Neuronal stem cell (in vitro differentiated cells): Measurements from ENCODE around the gene COQ9.

Source experiments
- DNase-seq: peaks from one replicate; pipeline ENCODE4 v3.0.0-alpha.2; 2013; ENCODE audit warnings: low spot score
- H2AFZ ChIP-seq: one replicate; pipeline ENCODE4 v1.6.1; 2013; ENCODE audit warnings: mild to moderate bottlenecking, low read length, inconsistent platforms
- H2AK5ac ChIP-seq: 2 replicates; pipeline ENCODE4 v1.6.1; 2013; ENCODE audit warnings: low read depth, mild to moderate bottlenecking, inconsistent platforms, low read length, moderate library complexity, mixed read lengths
- H2BK120ac ChIP-seq: 2 replicates; pipeline ENCODE4 v1.6.1; 2013; ENCODE audit warnings: low read depth, mild to moderate bottlenecking, inconsistent platforms, low read length, moderate library complexity, mixed read lengths
- H2BK12ac ChIP-seq: one replicate; pipeline ENCODE4 v1.6.1; 2013; ENCODE audit warnings: low read length, inconsistent platforms
- H2BK15ac ChIP-seq: 2 replicates; pipeline ENCODE4 v1.6.1; 2013; ENCODE audit warnings: mild to moderate bottlenecking, low read length, inconsistent platforms, mixed read lengths
- H2BK5ac ChIP-seq: one replicate; pipeline ENCODE4 v1.6.1; 2013; ENCODE audit warnings: inconsistent platforms, mild to moderate bottlenecking, low read length, moderate library complexity
- H3K14ac ChIP-seq: one replicate; pipeline ENCODE4 v1.6.1; 2013; ENCODE audit warnings: low read length, inconsistent platforms
- H3K18ac ChIP-seq: 2 replicates; pipeline ENCODE4 v1.6.1; 2013; ENCODE audit warnings: low read length, inconsistent platforms
- H3K23ac ChIP-seq: 2 replicates; pipeline ENCODE4 v1.6.1; 2013; ENCODE audit warnings: low read depth, mild to moderate bottlenecking, mixed read lengths, low read length, inconsistent platforms; ENCODE audit not compliant: poor library complexity
- H3K27ac ChIP-seq: replicated peaks from 3 replicates; pipeline ENCODE4 v1.5.1; 2013; ENCODE audit warnings: low read length, inconsistent platforms
- H3K27me3 ChIP-seq, 3 experiments: 2 replicates each; pipeline ENCODE4 v1.6.1; 2013; ENCODE audit warnings: low read length in 3 of 3, mild to moderate bottlenecking in 2 of 3, inconsistent platforms in 1 of 3, low read depth in 1 of 3, mixed read lengths in 1 of 3, moderate library complexity in 1 of 3; ENCODE audit not compliant: control insufficient read depth in 3 of 3, insufficient read depth in 3 of 3
- H3K36me3 ChIP-seq, 2 donors: replicated peaks in 1 of 2; 2 replicates each; pipeline ENCODE4 v1.6.1; 2013; ENCODE audit warnings: low read length in 2 of 2; ENCODE audit not compliant: control insufficient read depth in 2 of 2, insufficient read depth in 2 of 2
- H3K4ac ChIP-seq: 2 replicates; pipeline ENCODE4 v1.6.1; 2013; ENCODE audit warnings: inconsistent platforms, mild to moderate bottlenecking, low read length, moderate library complexity
- H3K4me1 ChIP-seq, 2 donors: 1 replicate in 1 of 2; 2 replicates in 1 of 2; pipeline ENCODE4 v1.6.1; 2013; ENCODE audit warnings: low read length in 2 of 2, low read depth in 1 of 2; ENCODE audit not compliant: control insufficient read depth in 2 of 2, insufficient read depth in 1 of 2
- H3K4me2 ChIP-seq: one replicate; pipeline ENCODE4 v1.6.1; 2013; ENCODE audit warnings: mild to moderate bottlenecking, low read length, inconsistent platforms; ENCODE audit not compliant: insufficient read depth, poor library complexity, severe bottlenecking
- H3K4me3 ChIP-seq, 2 donors: 2 replicates each; pipeline ENCODE4 v1.5.1; 2013; ENCODE audit warnings: low read length in 2 of 2, mild to moderate bottlenecking in 2 of 2, inconsistent platforms in 1 of 2, moderate library complexity in 1 of 2
- H3K79me1 ChIP-seq: one replicate; pipeline ENCODE4 v1.6.1; 2013; ENCODE audit warnings: low read depth, mild to moderate bottlenecking, inconsistent platforms, low read length, moderate library complexity
- H3K9ac ChIP-seq: one replicate; pipeline ENCODE4 v1.6.1; 2013; ENCODE audit warnings: mild to moderate bottlenecking, low read depth, low read length, inconsistent platforms; ENCODE audit not compliant: poor library complexity
- H3K9me3 ChIP-seq, 2 donors: replicated peaks in 1 of 2; 2 replicates each; pipeline versions ENCODE3 to v1.6.1; 2013; ENCODE audit warnings: low read length in 2 of 2, mild to moderate bottlenecking in 2 of 2, inconsistent platforms in 1 of 2, low read depth in 1 of 2, mixed read lengths in 1 of 2, moderate library complexity in 1 of 2; ENCODE audit not compliant: control insufficient read depth in 2 of 2, insufficient read depth in 1 of 2
- H4K8ac ChIP-seq: one replicate; pipeline ENCODE4 v1.6.1; 2013; ENCODE audit warnings: low read depth, mild to moderate bottlenecking, inconsistent platforms, low read length, moderate library complexity
- H4K91ac ChIP-seq: one replicate; pipeline ENCODE4 v1.6.1; 2013; ENCODE audit warnings: low read length, low read depth, mild to moderate bottlenecking, inconsistent platforms; ENCODE audit not compliant: poor library complexity
- WGBS, 2 donors: extraction: QIAGEN DNeasy Blood & Tissue Kit; methylation state at CpG; one replicate each; pipeline ENCODE4 v1.1.7; 2013; ENCODE audit warnings: missing lambda C conversion rate in 2 of 2, mixed read lengths in 1 of 2; ENCODE audit not compliant: insufficient read length in 2 of 2, insufficient replicate concordance in 1 of 2; ENCODE audit errors: extremely low coverage in 2 of 2; 5-methylcytosine and 5-hydroxymethylcytosine counted together

The COQ9 gene

GRCh38 chr16:57479205-57479975 lies 32.1 kb downstream of the COQ9 start:
- WGBS, 2 donors: no CpG with 5 or more reads among the region's 36 CpGs
- Histone ChIP-seq H4K8ac (no peak overlapping the region), H2AK5ac (peak overlapping the region; percentile 87), H3K18ac (peak overlapping the region; percentile 93), H3K36me3 (peaks cover 0 to 4% of the 10 kb centered on the region in 2 donors), H3K9me3 (no peaks in the 10 kb centered on the region), H3K4me2 (peak overlapping the region; percentile 66), H3K79me1 (peaks cover 13% of the 10 kb centered on the region), H2AFZ (peak overlapping the region; percentile 87), H3K27me3 (peaks cover 0 to 12% (median 0%) of the 10 kb centered on the region in 3 experiments), H2BK120ac (no peak overlapping the region), H3K4me1 (peaks cover 33 to 35% of the 10 kb centered on the region in 2 donors), H2BK12ac (peak overlapping the region; percentile 14), H3K27ac (no peak overlapping the region), H3K9ac (peak overlapping the region; percentile 64), H4K91ac (no peak overlapping the region), H3K14ac (no peak overlapping the region), H2BK15ac (peak overlapping the region; percentile 73), H2BK5ac (no peak overlapping the region), H3K4ac (peak overlapping the region; percentile 4), H3K4me3 (peak overlapping the region; percentile 46 to 62), H3K23ac (peak overlapping the region; percentile 81)
- DNase-seq: no peak

GRCh38 chr16:57479976-57480753 lies 32.9 kb downstream of the COQ9 start:
- H3K4me3 ChIP-seq: peak overlapping the region; percentile 46 to 62
- no CpG with 5 or more reads among the region's 15 CpGs for WGBS, 2 donors
- peaks cover 0 to 19% (median 0%) of the 10 kb centered on the region in 3 experiments for H3K27me3 ChIP-seq
- H2BK15ac ChIP-seq: peak overlapping the region; percentile 100
- no peak overlapping the region for H3K23ac ChIP-seq
- H2AFZ ChIP-seq: peak overlapping the region; percentile 87
- no peak overlapping the region for H4K8ac ChIP-seq
- H2BK5ac ChIP-seq: peak overlapping the region; percentile 63
- peak overlapping the region; percentile 1 for H3K9ac ChIP-seq
- peak overlapping the region; percentile 5 for H2BK12ac ChIP-seq
- H3K79me1 ChIP-seq: peaks cover 13% of the 10 kb centered on the region
- peak overlapping the region; percentile 8 for H3K27ac ChIP-seq
- no peak overlapping the region for H3K4ac ChIP-seq
- H2AK5ac ChIP-seq: peak overlapping the region; percentile 49
- H2BK120ac ChIP-seq: no peak overlapping the region
- no peak for DNase-seq
- no peak overlapping the region for H3K14ac ChIP-seq
- peaks cover 33 to 36% of the 10 kb centered on the region in 2 donors for H3K4me1 ChIP-seq
- peak overlapping the region; percentile 93 for H3K18ac ChIP-seq
- no peak overlapping the region for H4K91ac ChIP-seq
- no peaks in the 10 kb centered on the region for H3K36me3 ChIP-seq
- H3K9me3 ChIP-seq: no peaks in the 10 kb centered on the region
- H3K4me2 ChIP-seq: peak overlapping the region; percentile 66

- H2BK12ac ChIP-seq: peak overlapping the region; percentile 94
- peak overlapping the region; percentile 2 for H2BK120ac ChIP-seq
- peak overlapping the region; percentile 100 for H2BK15ac ChIP-seq
- H3K27ac ChIP-seq: no peak overlapping the region
- no peaks in the 10 kb centered on the region for H3K9me3 ChIP-seq
- peak overlapping the region; percentile 72 for H4K8ac ChIP-seq
- H3K4ac ChIP-seq: no peak overlapping the region
- H3K4me1 ChIP-seq: peaks cover 33 to 40% of the 10 kb centered on the region in 2 donors
- no peaks in the 10 kb centered on the region for H3K36me3 ChIP-seq
- H3K18ac ChIP-seq: peak overlapping the region; percentile 74
- H3K23ac ChIP-seq: no peak overlapping the region
- no peak overlapping the region for H3K9ac ChIP-seq
- whole genome bisulfite sequencing, 2 donors: no CpG with 5 or more reads among the region's 6 CpGs
- H2AK5ac ChIP-seq: peak overlapping the region; percentile 49
- no peak overlapping the region for H3K4me2 ChIP-seq
- peaks cover 0 to 25% (median 3%) of the 10 kb centered on the region in 3 experiments for H3K27me3 ChIP-seq
- H4K91ac ChIP-seq: no peak overlapping the region
- H3K79me1 ChIP-seq: peaks cover 13% of the 10 kb centered on the region
- no peak overlapping the region for H3K4me3 ChIP-seq
- no peak overlapping the region for H2AFZ ChIP-seq
- no peak overlapping the region for H3K14ac ChIP-seq
- no peak for DNase-seq
- peak overlapping the region; percentile 66 for H2BK5ac ChIP-seq
Observed at GRCh38 chr16:57480754-57481230, 33.5 kb downstream of the COQ9 start.

GRCh38 chr16:57481421-57481820 lies 34.1 kb downstream of the COQ9 start:
- no peak overlapping the region for H3K27ac ChIP-seq
- H2AK5ac ChIP-seq: peak overlapping the region; percentile 49

More at GRCh38 chr16:57481421-57481820, 34.1 kb downstream of the COQ9 start:
- H3K4me2 ChIP-seq: no peak overlapping the region
- H3K27me3 ChIP-seq: peaks cover 0 to 28% (median 3%) of the 10 kb centered on the region in 3 experiments
- peak overlapping the region; percentile 31 for H3K23ac ChIP-seq
- H3K18ac ChIP-seq: no peak overlapping the region
- peak overlapping the region; percentile 99 for H2BK15ac ChIP-seq
- H4K8ac ChIP-seq: no peak overlapping the region
- no peaks in the 10 kb centered on the region for H3K9me3 ChIP-seq
- no CpG with 5 or more reads among the region's 4 CpGs for WGBS, 2 donors
- no peak for DNase-seq
- H3K4me1 ChIP-seq: peaks cover 34 to 36% of the 10 kb centered on the region in 2 donors
- H3K14ac ChIP-seq: no peak overlapping the region
- no peak overlapping the region for H3K4me3 ChIP-seq
- H2BK120ac ChIP-seq: peak overlapping the region; percentile 2
- no peaks in the 10 kb centered on the region for H3K36me3 ChIP-seq
- H4K91ac ChIP-seq: no peak overlapping the region
- peak overlapping the region; percentile 94 for H2BK12ac ChIP-seq
- peak overlapping the region; percentile 66 for H2BK5ac ChIP-seq
- H3K79me1 ChIP-seq: peaks cover 13% of the 10 kb centered on the region
- H3K4ac ChIP-seq: peak overlapping the region; percentile 53
- no peak overlapping the region for H3K9ac ChIP-seq
- no peak overlapping the region for H2AFZ ChIP-seq
